T-helper 2 cell treated with Interferon-gamma antibody and Interleukin-4, amounts not matched to agents 100 ng/mL and 5 ng/mL, for 36 hours (primary cell): Measurements from ENCODE around the gene ACRV1. TPM values are rescaled to one million over a fixed set of nuclear protein-coding genes. Genes with fewer than 3 reads are reported as not detected.

Source experiments
- intact Hi-C: fragments of 100-400 bp; cut with micrococcal nuclease; formaldehyde crosslinking; loops from one replicate; pipeline ENCODE4 v1.15.1; 2023
- total RNA-seq: library from RNA; stranded (reverse); gene quantifications from 2 replicates; pipeline ENCODE4 v1.2.3, GENCODE V29; 2022

ACRV1 gene
- total RNA-seq, 1 donor from 2014 or later: not detected

- intact Hi-C loops: no loop called here
Observed at GRCh38 chr11:125649465-125650166, 31.0 kb downstream of the ACRV1 start.

GRCh38 chr11:125645871-125646270, 34.8 kb downstream of the ACRV1 start:
- intact Hi-C loops: no loop called here

- intact Hi-C loops: no loop called here
Observed at GRCh38 chr11:125638315-125638714, 42.3 kb downstream of the ACRV1 start.

- intact Hi-C loops: no loop called here
Observed at GRCh38 chr11:125637840-125638239, 42.8 kb downstream of the ACRV1 start.

- intact Hi-C loops: loop anchor here (5.0 kb wide), 3 partner anchors 435 to 640 kb away; partner anchors contain the start of genes CDON, FAM118B, FOXRED1 and RPUSD4
Observed at GRCh38 chr11:125627236-125627910, 53.3 kb downstream of the ACRV1 start.

GRCh38 chr11:125626288-125626950, 54.2 kb downstream of the ACRV1 start:
- intact Hi-C loops: loop anchor here (5.0 kb wide), 3 partner anchors 436 to 641 kb away; partner anchors contain the start of genes CDON, FAM118B, FOXRED1 and RPUSD4

GRCh38 chr11:125625630-125626287, 54.9 kb downstream of the ACRV1 start:
- intact Hi-C loops: loop anchor here (1.0 to 5.0 kb wide), 8 partner anchors 33 to 642 kb away; partner anchors contain the start of genes CDON, EI24, FAM118B and FOXRED1

- intact Hi-C loops: loop anchor here (1.0 to 5.0 kb wide), 8 partner anchors 33 to 642 kb away; partner anchors contain the start of genes CDON, EI24, FAM118B and FOXRED1
Observed at GRCh38 chr11:125625225-125625629, 55.4 kb downstream of the ACRV1 start.

GRCh38 chr11:125624756-125625213, 55.9 kb downstream of the ACRV1 start, which contains the start of gene CHEK1:
TSS of gene CHEK1 (plus strand) at chr11:125625163. CDS start at chr11:125626769, 1,606 bp downstream.
- intact Hi-C loops: loop anchor here (1.0 to 5.0 kb wide), 8 partner anchors 32 to 643 kb away; partner anchors contain the start of genes CDON, EI24, FAM118B and FOXRED1

- intact Hi-C loops: no loop called here
Observed at GRCh38 chr11:125623064-125623463, 57.6 kb downstream of the ACRV1 start.

- intact Hi-C loops: no loop called here
Observed at GRCh38 chr11:125621995-125622394, 58.7 kb downstream of the ACRV1 start.

Other genes with a start within 250 kb of the ACRV1 start
- 0.70 TPM in 1 of 2 replicates, not detected in the other for gene FEZ1, start 184.6 kb downstream of the ACRV1 start, total RNA-seq
- gene EI24, start 111.4 kb downstream of the ACRV1 start, total RNA-seq: 42.0 and 42.6 TPM in 2 replicates
- gene STT3A, start 88.0 kb downstream of the ACRV1 start, total RNA-seq: 176 and 186 TPM in 2 replicates
- 94.4 and 98.8 TPM in 2 replicates for gene CHEK1, start 55.7 kb downstream of the ACRV1 start, total RNA-seq
- gene PATE1, start 65.4 kb upstream of the ACRV1 start, total RNA-seq: not detected in 2 replicates
- not detected in 2 replicates for gene PATE2, start 98.0 kb upstream of the ACRV1 start, total RNA-seq
- not detected in 2 replicates for gene PATE3, start 107.3 kb upstream of the ACRV1 start, total RNA-seq
- gene PATE4, start 152.5 kb upstream of the ACRV1 start, total RNA-seq: not detected in 2 replicates
- gene HYLS1, start 206.8 kb upstream of the ACRV1 start, total RNA-seq: 15.6 and 16.8 TPM in 2 replicates
- gene PUS3, start 222.4 kb upstream of the ACRV1 start, total RNA-seq: 11.5 and 12.1 TPM in 2 replicates
- gene DDX25, start 223.7 kb upstream of the ACRV1 start, total RNA-seq: 0.09 TPM in 1 of 2 replicates, not detected in the other